Measurements from ENCODE around the gene TK2.
"Not testable (repeated sequence)": the region's sequence is repeated elsewhere in the genome, so short reads cannot be mapped to it uniquely, and the experiment has no call there.

TK2 gene

DNA sequence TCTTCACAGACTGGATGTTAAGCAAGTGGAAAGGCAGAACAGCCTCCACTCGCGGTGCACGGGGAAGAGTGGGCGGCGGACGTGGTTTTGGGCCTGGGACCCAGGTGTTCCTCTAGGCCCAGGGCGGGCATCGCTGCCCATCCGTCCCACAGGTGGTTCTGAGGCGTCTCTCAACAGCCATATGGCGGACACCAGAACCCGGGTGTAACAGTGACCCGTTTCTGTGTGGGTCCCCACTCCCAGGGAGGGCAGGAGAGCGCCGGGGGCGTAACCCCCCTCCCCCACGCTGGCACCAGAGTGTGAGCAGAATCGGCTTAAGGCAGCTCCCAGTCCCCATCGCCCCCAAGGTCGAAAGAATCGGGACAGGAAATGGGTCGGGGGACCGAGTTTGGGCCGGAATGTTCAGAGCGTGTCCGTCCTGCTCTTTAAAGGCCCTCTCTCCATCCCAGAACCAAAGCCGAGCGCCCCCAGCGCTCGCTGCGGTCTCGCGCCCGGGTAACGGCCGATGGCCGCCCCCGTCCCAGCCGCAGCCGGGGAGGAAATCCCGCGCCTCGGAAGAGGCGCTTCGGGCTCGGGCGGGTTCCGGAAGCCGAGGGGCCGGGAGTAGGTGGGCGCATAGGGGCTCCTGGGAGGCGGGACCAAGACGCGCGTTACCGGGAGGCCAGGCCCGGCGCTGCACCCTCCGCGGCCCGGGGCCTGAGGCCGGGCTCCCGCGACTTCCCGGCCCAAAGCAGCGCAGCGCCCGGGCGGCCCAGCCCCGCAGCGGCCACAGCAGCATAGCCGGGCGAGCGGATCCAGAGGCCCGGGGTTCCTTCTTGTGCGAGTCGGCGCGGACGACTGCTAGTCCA is at the start of gene TK2:
Gene TK2 (minus strand): TSS at position 839 of the 848 bp plus-strand sequence. CDS start 61 bp downstream, at position 778.
- DNase-seq: peak; percentile 73

DNA sequence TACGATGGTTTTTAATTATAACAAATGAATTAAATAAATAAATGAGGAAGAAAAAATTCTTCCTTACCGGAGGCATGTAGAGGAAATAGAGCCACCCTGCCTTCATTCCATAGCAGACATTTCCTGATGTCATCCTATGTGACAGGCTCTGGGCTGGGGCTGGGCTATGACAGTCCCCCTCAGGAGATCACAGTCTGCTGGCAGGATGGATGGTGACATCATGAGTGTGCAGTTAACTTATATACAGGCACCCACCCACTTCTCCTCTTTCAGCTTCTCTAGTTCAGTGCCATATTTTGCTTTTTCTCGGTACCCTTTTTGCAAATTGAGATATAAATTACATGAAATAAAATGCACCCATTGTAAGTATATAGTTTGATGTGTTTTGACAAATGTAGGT is 48.2 kb upstream of the TK2 start:
- peak; percentile 73 for DNase-seq

DNA sequence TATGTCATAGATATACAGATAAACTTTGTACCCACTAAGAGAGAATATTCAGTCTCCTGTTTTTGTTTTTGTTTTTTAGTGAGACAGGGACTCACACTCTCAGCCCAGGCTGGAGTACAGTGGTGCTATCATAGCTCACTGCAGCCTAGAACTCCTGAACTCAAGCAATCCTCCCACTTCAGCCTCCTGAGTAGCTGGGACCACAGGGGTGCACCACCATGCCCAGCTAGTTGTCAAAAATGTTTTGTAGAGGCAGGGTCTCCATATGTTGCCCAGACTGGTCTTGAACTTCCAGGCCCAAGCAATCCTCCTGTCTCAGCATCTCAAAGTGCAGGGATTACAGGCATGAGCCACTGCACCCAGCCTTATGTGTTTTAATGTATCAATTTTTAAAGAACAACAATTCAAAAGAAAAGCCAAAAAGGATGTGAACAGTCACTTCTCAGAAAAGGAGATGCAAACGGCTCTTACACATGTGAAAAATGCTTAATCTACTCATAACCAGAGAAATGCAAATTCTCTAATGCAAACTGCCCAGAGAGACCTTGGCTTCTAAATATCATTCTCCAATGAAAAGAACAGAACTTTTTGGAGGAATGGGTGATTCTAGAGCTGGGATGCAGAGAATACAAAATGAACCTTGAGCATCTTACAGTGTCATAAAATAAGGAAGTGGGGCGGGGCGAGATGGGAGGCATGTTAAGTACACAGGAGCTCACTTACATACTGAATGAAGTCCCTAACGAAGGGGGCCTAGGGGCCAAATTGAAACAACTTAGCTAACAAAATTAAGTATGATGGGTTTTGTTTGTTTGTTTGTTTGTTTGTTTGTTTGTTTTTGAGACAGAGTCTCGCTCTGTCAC is 47.3 kb upstream of the TK2 start:
- DNase-seq: no peak

DNA sequence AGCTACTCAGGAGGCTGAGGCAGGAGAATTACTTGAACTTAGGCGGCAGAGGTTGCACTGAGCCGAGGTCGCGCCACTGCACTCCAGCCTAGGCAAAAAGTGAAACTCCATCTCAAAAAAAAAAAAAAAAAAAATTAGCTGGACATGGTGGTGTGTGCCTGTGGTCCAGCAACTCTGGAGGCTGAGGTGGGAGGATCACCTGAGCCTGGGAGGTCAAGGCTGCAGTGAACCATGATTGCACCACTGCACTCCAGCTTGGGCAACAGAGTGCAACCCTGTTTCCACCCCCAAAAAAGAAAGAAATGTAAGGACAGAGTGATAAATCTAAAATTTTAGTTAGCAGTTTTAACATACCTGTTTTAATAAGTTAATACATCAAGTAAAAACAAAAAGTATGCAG is 46.6 kb upstream of the TK2 start:
- DNase-seq: not testable (repeated sequence)

DNA sequence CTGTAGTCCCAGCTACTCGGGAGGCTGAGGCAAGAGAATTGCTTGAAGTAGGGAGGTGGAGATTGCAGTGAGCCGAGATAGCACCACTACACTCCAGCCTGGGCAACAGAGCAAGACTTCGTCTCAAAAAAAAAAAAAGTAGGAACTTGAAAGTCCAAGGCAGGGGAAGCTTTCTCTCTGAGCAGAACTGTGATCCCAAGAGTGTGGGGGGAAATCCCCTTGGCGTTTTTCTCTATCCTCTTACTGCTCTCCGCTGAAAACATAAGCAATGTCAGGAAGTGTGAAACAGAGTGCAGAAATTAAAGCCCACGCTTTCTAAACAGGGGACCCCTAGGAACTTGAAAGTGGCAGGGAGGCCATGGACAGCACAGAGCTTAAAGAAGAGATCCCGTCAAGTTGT is 44.8 kb upstream of the TK2 start:
- peak; percentile 87 for DNase-seq

DNA sequence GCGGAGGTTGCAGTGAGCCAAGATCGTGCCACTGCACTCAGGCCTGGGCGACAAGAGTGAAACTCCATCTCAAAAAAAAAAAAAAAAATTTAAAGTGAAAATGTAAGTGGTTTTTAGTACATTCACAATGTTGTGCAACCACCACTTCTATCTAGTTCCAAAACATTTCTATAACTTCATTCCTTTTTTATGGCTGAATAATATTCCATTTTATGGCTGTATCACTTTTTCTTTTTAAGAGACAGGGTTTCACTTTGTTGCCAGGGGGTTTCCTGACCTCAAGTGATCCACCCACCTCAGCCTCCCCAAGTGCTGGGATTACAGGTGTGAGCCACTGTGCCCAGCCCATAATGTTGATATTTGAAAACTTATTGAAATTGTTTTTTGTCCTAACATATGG is 42.9 kb upstream of the TK2 start:
- DNase-seq: no peak

DNA sequence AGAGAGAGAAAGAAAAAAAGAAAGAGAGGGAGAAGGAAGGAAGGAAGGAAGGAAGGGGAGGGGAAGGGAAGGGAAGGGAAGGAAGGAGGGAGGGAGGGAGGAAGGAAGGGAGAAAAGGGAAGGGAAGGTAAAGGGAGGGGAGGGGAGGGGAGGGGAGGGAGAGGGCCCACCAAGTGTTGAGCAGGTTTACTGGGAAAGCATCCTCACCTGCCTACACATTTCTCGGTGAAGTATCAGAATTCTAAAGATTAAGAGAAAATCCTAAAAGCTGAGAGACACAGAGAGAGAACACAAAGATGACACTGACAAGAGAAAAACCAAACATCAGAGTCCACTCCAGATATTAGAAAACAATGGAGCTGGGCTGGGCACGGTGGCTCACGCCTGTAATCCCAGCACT is 42.3 kb upstream of the TK2 start:
- no peak for DNase-seq

DNA sequence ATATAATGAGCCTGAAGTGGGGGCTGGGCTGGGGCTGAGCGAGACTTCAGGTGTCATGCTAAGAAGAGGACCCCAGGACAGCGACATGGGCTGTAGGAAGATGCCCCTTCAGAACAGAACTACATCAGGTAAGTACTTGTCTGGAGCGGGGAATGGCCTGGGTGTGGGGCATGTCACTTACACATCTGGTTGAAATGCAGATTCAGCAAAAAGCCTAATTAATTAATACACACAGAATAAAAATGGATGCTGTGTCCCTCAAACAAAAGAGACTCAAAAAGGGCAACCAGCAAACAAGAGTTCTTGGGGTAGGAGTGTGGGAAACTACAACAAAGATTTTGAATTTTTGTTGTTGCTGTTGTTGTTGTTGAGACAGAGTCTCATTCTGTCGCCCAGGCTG is 41.1 kb upstream of the TK2 start:
- no peak for DNase-seq

DNA sequence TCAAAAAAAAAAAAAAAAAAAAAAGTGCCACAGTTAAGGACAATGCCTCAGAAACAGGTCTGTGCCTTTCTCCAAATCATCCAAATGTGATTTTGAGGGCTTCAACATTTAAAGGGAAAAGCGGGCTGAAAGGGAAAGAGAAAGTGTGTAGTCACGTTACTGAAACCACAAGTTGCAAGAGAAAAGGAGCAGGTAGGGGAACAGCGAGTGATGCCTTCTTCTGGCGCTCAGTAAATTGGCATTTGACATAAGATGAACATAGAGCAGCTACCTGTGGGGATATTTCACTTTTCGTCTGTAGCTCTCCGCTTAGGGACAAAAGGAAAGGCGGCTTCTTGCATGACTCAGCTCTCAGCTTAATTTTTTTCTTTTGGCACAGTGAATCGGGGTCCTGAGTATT is 40.4 kb upstream of the TK2 start:
- peak; percentile 69 for DNase-seq

DNA sequence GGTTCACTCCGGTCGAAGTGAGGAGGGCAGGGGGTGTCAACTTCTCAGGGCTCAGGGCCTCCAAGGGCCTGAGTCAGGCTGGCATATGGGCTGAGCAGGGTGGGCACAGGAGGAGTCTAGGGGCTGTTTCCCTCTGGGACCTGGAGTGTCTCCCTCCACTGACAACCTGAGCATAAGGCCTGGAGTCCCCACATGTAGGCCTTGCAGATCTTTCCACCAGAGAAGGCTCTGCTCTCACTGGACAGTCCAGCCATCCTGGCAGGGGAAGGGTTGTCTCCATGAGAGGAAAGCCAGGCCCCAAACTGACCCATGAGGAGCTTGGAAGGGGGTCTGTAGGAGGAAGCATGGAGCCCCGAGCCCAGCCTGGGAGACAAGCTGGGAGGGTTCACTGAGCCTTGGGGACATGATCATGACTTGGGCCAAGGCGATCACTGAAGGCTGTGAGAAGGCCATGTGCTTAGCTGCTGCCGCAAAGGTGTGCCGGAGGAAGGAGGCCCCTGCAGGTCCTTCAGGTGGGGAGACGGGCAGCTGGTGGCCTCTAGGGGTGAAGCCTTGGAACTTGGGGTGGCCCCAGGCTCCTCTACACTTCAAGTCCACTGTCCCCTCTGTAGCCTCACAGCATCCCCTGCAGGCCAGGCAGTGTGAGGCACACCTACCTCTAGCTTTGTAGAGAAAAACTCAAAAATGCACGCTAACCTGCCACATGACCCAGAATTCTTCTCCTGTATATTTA is 39.2 kb upstream of the TK2 start:
- peak; percentile 46 for DNase-seq

DNA sequence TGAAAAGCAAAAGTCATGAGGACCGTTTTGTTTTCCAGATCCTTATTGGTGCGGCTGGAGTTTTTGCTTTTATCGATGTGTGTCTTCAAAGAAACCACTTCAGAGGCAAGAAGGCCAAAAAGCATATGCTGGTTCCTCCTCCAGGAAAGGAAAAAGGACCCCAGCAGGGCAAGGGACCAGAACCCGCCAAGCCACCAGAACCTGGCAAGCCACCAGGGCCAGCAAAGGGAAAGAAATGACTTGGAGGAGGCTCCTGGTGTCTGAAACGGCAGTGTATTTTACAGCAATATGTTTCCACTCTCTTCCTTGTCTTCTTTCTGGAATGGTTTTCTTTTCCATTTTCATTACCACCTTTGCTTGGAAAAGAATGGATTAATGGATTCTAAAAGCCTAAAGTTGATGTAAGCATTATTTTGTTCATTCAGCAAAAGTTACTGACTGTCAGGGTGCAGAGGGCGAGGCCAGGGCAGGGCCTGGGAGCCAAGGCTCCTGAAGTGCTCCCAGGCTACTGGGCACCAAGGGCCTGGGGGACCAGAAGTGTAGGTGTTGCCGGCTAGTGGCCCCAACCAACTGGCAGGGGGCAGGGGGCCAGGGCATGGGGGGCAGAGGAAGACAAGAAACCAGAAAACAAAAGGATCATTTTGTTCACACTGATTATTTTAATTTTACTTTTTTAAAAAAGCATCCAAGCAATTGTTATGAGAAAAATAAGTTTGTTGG is 38.1 kb upstream of the TK2 start:
- DNase-seq: no peak

DNA sequence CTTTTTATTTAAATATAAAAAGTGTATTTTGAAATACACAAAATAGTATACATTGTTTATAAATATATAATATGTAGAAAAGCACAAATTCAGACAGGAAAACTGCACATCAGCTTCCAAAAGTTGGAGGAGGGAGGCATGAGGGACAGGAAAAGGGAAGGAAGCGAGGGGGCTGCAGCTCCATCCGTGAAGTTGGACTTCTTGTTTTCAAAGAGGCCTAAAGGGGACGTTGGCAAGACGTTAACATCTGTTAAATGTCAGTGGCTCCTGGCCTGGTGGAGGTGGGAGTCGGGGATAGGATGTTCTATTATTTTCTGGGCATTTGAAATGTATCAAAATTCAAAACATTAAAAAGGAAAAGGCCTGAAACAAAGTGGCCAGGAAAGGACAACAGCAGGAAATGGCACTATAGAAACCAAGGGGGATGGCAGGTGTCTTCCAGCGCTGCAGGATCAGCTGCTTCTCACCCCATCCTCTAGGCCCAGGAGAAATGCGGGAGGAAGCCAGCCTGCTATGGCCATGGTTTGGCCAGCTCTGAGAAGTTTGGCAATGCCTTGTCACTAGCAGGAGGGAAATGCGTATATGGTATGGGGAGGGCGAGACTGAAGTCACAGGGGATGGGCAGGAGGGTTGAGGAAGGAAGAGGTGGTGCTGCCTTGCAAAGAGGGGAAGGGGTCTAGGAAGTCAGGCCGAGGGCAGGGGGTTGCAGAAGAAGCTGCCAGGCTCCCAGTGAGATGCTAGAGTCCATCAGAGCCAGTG is 35.7 kb upstream of the TK2 start:
- DNase-seq: peak; percentile 30

DNA sequence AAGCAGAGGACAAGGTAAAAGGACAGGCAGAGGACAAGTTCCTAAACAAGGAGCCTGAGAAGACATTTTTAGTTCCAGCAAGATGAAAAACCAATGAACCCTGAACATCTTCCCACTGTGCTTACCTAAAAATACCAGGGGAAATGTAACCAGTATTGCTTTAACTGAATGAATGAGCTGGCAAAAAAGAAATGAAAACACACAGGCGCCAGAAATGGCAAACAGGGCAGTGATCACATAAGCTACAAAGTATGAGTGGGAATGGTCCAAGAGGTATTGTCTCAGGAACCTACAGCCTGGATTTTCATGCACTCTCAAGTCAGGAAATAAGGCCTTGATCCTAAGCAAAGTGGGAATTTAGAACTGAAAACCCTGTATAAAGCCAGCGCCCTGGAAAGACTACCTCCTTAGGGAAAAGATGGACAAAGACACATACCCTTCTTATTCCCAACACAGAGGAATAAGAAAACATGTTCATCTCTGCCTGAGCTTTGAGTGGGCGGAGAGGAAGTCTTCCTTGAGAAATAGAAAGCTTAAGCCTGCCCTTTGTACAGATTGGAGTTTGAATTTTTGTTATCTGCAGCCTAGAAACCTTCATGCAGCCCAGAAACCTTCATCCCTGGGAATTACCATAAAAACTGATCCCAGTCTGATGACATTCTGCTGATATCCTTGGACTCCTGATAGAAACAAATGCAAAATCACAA is 31.5 kb upstream of the TK2 start:
- peak; percentile 66 for DNase-seq

DNA sequence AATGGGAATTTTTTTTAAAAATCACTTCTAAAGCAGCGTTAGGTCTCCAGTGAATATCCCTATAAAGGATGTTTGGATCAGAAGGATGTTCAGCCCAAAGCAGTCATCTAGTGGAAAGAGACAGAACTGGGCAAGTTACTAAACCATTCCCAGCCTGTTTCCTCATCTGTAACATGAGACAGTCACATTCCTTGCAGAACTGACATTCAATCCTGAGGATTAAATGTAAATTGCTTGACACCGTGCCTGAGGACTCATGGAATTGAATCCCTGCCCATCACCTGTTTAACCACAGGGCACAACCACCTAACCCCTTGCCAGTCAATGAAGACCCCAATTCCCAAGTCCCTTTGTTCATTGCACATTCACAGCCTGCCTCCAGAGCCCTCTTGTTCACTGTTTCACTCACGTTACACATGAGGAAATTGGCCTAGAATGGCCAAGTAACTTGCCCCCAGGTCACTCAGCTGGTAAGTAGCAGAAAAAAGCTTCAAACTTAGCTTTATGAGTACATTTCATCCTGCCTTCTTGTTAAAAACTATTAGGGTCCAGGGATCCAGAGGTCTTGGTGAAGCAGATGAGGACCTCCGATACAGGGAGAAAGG is 30.8 kb upstream of the TK2 start:
- DNase-seq: no peak

DNA sequence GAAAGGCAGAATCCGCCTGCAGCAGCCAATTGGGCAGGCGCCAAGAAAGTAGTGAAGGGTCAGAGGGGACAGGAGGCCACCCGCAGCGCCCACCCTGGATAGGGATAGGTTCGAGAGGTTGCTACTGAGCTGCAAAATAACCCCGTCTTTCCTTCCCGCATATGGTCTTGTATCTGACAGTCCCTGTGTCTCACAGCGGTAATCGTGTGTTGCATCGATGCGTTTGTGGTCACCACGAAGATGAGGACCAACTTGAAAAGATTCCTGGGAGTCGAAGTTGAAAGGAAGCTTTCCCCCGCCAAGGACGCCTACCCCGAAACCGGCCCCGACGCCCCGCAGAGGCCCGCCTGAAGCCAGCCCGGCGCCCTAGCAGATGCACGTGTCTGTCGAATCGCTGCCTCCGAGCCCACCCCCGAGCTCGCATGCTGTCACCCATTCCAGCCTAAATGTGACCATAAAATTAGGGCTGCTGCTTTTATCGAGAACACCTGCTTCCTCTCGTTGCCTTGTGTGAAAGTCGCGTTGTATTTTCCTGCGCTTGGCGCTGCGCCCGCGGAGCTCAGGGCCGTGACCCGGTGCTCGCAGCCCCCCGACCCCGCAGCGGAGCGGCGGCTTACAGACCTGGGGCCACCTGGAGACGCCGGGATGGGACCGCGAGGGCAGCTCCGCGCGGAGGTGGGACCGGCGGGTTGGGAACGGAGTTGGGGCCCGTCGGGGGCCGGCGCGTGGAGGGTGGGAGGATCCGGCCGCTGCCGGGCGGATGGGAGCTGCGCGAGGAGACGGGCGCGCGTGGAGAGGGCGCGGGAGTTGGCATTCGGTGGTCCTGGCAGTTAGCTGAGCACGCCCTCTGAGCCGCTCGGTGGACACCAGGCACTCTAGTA is 29.0 kb upstream of the TK2 start, which contains the start of gene CMTM2:
Gene CMTM2 (plus strand): TSS at position 813 of the 881 bp plus-strand sequence. CDS start 145 bp downstream, outside the sequence.
- DNase-seq: no peak

DNA sequence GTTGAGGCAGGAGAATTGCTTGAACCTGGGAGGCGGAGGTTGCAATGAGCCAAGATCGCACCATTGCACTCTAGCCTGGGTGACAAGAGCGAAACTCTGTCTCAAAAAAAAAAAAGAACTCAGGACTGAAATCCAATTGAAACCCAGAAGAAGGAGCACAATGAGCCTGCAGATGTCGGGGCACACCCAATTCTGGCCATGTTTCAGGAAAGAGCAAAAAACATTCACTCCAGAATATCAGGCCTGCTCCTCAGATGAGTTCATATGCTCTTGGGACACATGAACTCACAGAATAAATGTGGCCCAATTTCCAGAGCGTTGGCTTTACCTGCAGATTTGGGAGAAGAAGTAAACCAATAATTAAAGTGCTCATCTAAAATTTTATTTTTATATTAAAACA is 26.4 kb upstream of the TK2 start:
- DNase-seq: no peak

DNA sequence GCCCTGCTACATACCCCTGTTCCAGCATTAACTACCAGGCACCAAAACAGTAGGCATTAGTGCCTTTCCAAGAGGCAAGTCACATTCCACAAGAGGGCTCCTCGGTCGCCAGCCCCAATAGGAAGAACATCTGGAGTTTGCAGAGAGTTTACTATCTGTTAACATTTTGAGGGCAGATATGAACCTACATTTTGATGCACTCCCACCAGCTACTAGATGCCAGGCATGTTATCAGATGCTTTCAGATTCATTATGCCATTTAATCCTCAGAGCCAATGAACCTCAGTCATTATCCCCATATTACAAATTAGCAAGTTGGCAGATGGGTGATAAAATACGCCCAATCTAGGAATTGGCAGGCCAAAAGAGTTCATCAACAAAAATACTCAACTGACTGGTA is 25.1 kb upstream of the TK2 start:
- no peak for DNase-seq

DNA sequence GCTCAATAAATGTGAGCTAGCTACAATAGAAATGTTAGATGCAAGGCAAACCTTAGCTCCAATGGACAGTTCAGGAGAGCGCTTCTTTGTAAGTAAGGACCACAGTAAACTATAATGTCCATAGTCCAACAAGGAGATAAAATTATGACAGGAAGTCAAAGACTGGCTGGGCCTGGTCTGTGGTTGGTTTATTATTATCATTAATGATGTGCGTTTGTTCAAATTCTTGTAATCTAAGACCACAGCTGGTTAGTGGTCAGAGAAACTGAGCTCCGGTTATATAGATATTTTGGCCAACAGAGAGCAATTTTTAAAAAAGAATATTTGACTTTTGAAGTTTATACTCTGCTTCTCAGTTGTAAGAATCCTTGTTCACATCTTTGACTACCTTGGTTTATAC is 24.6 kb upstream of the TK2 start:
- no peak for DNase-seq

DNA sequence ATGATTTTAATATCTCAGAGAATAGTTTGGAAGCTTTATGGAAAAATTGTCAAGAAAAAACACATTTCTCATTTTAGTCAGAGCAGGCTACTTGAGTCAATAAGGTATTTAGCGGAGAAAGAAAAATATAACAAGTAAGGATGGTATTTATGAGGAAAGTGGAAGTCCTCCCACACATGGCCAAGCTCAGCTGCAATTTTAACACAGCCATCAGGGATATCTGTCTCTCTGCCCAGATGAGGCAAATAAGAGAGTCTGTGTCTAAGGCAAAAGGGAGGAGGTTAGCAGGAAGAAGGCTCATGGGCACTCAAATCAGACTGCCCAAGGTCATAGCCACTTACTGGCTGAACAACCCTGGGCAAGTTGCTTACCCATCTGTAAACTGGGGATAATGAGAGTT is 24.2 kb upstream of the TK2 start:
- no peak for DNase-seq

DNA sequence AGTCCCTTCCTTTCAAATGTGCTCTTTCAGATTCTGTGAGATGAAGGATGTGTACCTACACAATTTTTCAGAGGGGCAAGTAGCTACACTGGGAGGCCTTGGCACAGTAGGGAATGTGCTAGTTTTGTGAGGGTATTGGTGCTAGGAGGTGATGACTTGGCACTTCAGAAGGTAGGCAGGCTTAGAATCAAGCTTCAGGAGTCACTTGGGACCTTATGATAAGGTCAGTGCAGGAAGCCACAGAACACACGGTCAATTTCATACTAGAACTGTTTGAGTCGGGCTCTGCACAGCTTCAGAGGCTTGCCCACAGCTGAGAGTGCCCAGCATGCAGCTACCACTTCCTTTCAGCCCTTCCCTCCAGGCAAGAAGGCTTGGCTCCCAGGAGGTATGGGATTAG is 22.4 kb upstream of the TK2 start:
- DNase-seq: no peak
